ENCODE results near the gene KPNA2. TPM values are rescaled to one million over a fixed set of nuclear protein-coding genes. Genes with fewer than 3 reads are reported as not detected.

KPNA2 gene
- total and polyA plus RNA-seq, 10 of the 15 experiments (the other 5 are each of a cell fraction or from before 2014, with no cell fraction given) = 202 to 731 (median 283) TPM

DNA sequence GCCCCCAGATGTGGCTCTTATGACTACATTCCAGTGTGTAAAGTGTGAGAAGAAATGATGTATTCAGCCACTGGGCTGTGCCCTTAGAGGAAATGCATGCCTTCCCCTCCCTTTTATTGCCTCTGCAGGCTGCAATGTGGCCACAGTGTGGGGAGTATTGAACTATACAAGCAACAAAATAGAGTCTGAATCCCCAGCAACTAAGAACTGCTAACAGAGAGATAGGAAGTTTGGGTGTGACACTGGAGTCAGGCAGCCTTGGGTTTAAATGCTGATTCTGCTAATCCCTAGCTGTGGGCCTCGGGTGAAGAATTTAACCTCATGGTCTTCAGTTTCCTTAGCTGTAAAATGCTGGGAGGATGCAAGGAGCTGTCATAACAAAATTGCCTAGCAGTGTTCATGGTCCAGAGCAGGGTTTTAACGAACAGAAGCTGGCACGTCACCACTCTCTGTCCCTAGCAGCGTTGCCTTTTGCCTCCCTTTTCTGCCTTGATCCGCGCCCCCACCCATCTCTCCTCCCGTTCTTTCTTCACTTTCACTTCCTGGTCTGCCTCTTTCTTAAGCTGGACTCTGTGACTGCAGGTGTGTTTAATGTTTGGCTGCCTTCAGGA, 50.3 kb downstream of the KPNA2 start:
- Histone ChIP-seq H3K9me3 (replicated peaks; ENCODE audit: control insufficient read depth, insufficient read depth, low read length) (no peaks in the 10 kb centered on the region; the same call in 2 of the 3 replicates), H3K79me2 (ENCODE audit: control insufficient read depth, insufficient read depth, low read length) (no peaks in the 10 kb centered on the region), H3K9ac (ENCODE audit: control insufficient read depth, insufficient read depth, low read length) (no peak overlapping the region), H2AFZ (ENCODE audit: control insufficient read depth, low read depth, low read length) (peak overlapping the region; percentile 78), H3K27me3 (replicated peaks in 1 of 2; ENCODE audit: control insufficient read depth in 2 of 2, insufficient read depth in 2 of 2, low read length in 1 of 2) (no peaks in the 10 kb centered on the region), H4K20me1 (ENCODE audit: control insufficient read depth, insufficient read depth) (no peaks in the 10 kb centered on the region), H3K4me3 (no peak overlapping the region), H3K27ac (ENCODE audit: control insufficient read depth, insufficient read depth) (no peak overlapping the region), H3K36me3 (ENCODE audit: control insufficient read depth in 2 of 2, insufficient read depth in 2 of 2, low read length in 1 of 2) (no peaks in the 10 kb centered on the region), H3K4me1 (ENCODE audit: control insufficient read depth, insufficient read depth, low read length) (peaks cover 29% of the 10 kb centered on the region), H3K4me2 (ENCODE audit: control insufficient read depth, insufficient read depth) (peak overlapping the region; percentile 21; the same call in 1 of the 2 replicates)
- in situ Hi-C loops (cut with MboI) (no loop called here), intact Hi-C loops (cut with micrococcal nuclease; ENCODE audit: unreplicated experiment) (no loop called here)
- ChIA-PET POLR2A (no interaction called here), CTCF (interaction anchor here (0.6 to 0.8 kb wide), 2 partner anchors 14 to 87 kb away, joined by 3 read pairs; no protein-coding TSS in a partner anchor), RAD21 (ENCODE audit: unreplicated experiment) (no interaction called here), SMC1A (ENCODE audit: uncharacterized antibody, unreplicated experiment) (interaction anchor here (0.8 kb wide), 1 partner anchor 12 kb away, joined by 3 read pairs; no protein-coding TSS in a partner anchor)
- ATAC-seq (peak; percentile 71), FAIRE-seq (no peak), DNase-seq (ENCODE audit: low read depth, low spot score) (no peak)
- WGBS (ENCODE audit: insufficient coverage, insufficient replicate concordance, low lambda C conversion rate, missing lambda C conversion rate) = 8% methylated on average over 7 of the region's 7 CpGs
- TF ChIP-seq NBN (IDR thresholded peaks at IDR 0.05) (0 out of 2 replicates have a peak, but pooled peaks have one; percentile 18), SPI1 (IDR thresholded peaks at IDR 0.05; ENCODE audit: borderline replicate concordance, insufficient read depth, low read depth, low read length) (0 out of 2 replicates have a peak, but pooled peaks have one; percentile 34), RELA (IDR thresholded peaks at IDR 0.05; ENCODE audit: borderline replicate concordance, partially characterized antibody) (no peak), SUZ12 (IDR thresholded peaks at IDR 0.05; ENCODE audit: unreplicated experiment) (no peak), NRF1 (conservative IDR thresholded peaks at IDR 0.05; ENCODE audit: low read depth, low read length) (no peak), ZZZ3 (IDR thresholded peaks at IDR 0.05; ENCODE audit: control insufficient read depth, insufficient read length, low read depth) (no peak)
- TF ChIP-seq, protein P1, sequence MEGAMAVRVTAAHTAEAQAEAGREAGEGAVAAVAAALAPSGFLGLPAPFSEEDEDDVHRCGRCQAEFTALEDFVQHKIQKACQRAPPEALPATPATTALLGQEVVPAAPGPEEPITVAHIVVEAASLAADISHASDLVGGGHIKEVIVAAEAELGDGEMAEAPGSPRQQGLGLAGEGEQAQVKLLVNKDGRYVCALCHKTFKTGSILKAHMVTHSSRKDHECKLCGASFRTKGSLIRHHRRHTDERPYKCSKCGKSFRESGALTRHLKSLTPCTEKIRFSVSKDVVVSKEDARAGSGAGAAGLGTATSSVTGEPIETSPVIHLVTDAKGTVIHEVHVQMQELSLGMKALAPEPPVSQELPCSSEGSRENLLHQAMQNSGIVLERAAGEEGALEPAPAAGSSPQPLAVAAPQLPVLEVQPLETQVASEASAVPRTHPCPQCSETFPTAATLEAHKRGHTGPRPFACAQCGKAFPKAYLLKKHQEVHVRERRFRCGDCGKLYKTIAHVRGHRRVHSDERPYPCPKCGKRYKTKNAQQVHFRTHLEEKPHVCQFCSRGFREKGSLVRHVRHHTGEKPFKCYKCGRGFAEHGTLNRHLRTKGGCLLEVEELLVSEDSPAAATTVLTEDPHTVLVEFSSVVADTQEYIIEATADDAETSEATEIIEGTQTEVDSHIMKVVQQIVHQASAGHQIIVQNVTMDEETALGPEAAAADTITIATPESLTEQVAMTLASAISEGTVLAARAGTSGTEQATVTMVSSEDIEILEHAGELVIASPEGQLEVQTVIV (IDR thresholded peaks at IDR 0.05; ENCODE audit: borderline replicate concordance, partially characterized antibody) = no peak
- no TSS peak for BruUV-seq (replicated peaks)

Data from GM12878 (cell line).